ENCODE measurements around the gene COL1A1.

- no peak for TF ChIP-seq CTCF (IDR thresholded peaks at IDR 0.05)
- TF ChIP-seq EP300 (IDR thresholded peaks at IDR 0.05), result no peak
- no peak for TF ChIP-seq POLR2AphosphoS5 (IDR thresholded peaks at IDR 0.05)
Measured at GRCh38 chr17:50145532-50146229, 55.8 kb downstream of the COL1A1 start.
